Measurements from ENCODE around the gene ROBO1. TPM values are rescaled to one million over a fixed set of nuclear protein-coding genes. Genes with fewer than 3 reads are reported as not detected.

Gene ROBO1
- total RNA-seq, 1 experiment from 2014 or later = 67.6 TPM

DNA sequence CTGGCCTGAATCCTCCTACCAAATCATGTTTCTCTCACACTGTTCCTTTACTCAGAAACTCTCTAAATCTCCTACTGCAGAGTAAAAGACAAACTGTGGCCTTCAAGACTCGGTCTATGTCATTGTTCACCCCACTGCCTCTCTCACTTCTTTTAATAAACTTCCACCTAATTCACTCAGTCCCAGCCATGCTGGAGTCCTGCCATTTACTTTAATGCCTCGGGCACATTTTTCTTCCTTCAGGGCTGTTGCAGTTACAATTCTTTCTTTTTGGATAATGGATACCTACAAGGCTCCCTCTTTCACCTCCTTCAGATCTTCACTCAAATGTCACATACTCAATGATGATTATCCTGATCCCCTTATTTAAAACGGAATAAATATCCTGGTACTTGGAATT is 955.6 kb downstream of the ROBO1 start:
- Histone ChIP-seq H3K4me3 (ENCODE audit: low read depth, low read length, poor library complexity, severe bottlenecking) (no peak overlapping the region), H3K36me3 (ENCODE audit: insufficient read depth, low read length, poor library complexity, severe bottlenecking) (no peaks in the 10 kb centered on the region), H3K27me3 (replicated peaks; ENCODE audit: insufficient read depth, low read depth, low read length, poor library complexity) (no peaks in the 10 kb centered on the region), H3K27ac (ENCODE audit: low read depth, low read length, poor library complexity, severe bottlenecking) (no peak overlapping the region), H3K9me3 (ENCODE audit: low read depth, low read length, poor library complexity, severe bottlenecking) (no peaks in the 10 kb centered on the region), H3K4me1 (ENCODE audit: insufficient read depth, low read length, poor library complexity, severe bottlenecking) (peaks cover 12% of the 10 kb centered on the region)
- intact Hi-C loops (cut with micrococcal nuclease; ENCODE audit: unreplicated experiment) = no loop called here
- ChIA-PET CTCF (no interaction called here), POLR2A (ENCODE audit: low non-redundant PET) (no interaction called here)
- TF ChIP-seq, protein P1, sequence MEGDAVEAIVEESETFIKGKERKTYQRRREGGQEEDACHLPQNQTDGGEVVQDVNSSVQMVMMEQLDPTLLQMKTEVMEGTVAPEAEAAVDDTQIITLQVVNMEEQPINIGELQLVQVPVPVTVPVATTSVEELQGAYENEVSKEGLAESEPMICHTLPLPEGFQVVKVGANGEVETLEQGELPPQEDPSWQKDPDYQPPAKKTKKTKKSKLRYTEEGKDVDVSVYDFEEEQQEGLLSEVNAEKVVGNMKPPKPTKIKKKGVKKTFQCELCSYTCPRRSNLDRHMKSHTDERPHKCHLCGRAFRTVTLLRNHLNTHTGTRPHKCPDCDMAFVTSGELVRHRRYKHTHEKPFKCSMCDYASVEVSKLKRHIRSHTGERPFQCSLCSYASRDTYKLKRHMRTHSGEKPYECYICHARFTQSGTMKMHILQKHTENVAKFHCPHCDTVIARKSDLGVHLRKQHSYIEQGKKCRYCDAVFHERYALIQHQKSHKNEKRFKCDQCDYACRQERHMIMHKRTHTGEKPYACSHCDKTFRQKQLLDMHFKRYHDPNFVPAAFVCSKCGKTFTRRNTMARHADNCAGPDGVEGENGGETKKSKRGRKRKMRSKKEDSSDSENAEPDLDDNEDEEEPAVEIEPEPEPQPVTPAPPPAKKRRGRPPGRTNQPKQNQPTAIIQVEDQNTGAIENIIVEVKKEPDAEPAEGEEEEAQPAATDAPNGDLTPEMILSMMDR (conservative IDR thresholded peaks at IDR 0.05; ENCODE audit: low read depth, low read length) = no peak
- no peak for TF ChIP-seq EZH2 (IDR thresholded peaks at IDR 0.05; ENCODE audit: borderline replicate concordance, low read depth, low read length, poor library complexity, severe bottlenecking)
- BruUV-seq (replicated peaks) = no TSS peak
- DNase-seq (ENCODE audit: low spot score) = no peak

DNA sequence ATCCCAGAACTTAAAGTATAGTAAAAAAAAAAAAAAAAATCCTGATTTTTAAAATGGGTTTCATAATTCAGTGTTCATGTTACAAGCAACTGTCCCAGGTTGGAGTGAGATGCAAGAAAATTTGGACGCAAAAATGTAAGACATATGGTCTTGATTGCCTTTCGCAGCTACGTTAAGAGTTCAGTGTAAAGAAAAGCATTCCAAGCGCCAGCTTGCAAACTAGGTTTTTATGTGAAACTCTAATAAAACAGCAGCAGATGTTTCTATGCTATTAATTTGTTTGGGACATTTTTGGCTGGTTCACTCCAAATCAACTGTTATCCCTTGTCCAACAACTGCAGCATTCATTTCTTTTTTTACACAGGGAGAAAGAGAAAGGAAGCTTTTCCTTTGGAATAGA is 957.8 kb downstream of the ROBO1 start:
- CTCF ChIA-PET = no interaction called here
- peak; percentile 21 for DNase-seq (ENCODE audit: low spot score)
- TF ChIP-seq, protein P1 (conservative IDR thresholded peaks at IDR 0.05; ENCODE audit: low read depth, low read length) = no peak
- no peak for TF ChIP-seq EZH2 (IDR thresholded peaks at IDR 0.05; ENCODE audit: borderline replicate concordance, low read depth, low read length, poor library complexity, severe bottlenecking)
- H3K36me3 ChIP-seq (ENCODE audit: insufficient read depth, low read length, poor library complexity, severe bottlenecking) = no peaks in the 10 kb centered on the region
- H3K27ac ChIP-seq (ENCODE audit: low read depth, low read length, poor library complexity, severe bottlenecking) = no peak overlapping the region
- intact Hi-C loops (cut with micrococcal nuclease; ENCODE audit: unreplicated experiment) = no loop called here
- peaks cover 21% of the 10 kb centered on the region for H3K4me1 ChIP-seq (ENCODE audit: insufficient read depth, low read length, poor library complexity, severe bottlenecking)
- no peaks in the 10 kb centered on the region for H3K27me3 ChIP-seq (replicated peaks; ENCODE audit: insufficient read depth, low read depth, low read length, poor library complexity)
- no peak overlapping the region for H3K4me3 ChIP-seq (ENCODE audit: low read depth, low read length, poor library complexity, severe bottlenecking)
- no TSS peak for BruUV-seq (replicated peaks)
- H3K9me3 ChIP-seq (ENCODE audit: low read depth, low read length, poor library complexity, severe bottlenecking) = no peaks in the 10 kb centered on the region
- POLR2A ChIA-PET (ENCODE audit: low non-redundant PET) = no interaction called here

DNA sequence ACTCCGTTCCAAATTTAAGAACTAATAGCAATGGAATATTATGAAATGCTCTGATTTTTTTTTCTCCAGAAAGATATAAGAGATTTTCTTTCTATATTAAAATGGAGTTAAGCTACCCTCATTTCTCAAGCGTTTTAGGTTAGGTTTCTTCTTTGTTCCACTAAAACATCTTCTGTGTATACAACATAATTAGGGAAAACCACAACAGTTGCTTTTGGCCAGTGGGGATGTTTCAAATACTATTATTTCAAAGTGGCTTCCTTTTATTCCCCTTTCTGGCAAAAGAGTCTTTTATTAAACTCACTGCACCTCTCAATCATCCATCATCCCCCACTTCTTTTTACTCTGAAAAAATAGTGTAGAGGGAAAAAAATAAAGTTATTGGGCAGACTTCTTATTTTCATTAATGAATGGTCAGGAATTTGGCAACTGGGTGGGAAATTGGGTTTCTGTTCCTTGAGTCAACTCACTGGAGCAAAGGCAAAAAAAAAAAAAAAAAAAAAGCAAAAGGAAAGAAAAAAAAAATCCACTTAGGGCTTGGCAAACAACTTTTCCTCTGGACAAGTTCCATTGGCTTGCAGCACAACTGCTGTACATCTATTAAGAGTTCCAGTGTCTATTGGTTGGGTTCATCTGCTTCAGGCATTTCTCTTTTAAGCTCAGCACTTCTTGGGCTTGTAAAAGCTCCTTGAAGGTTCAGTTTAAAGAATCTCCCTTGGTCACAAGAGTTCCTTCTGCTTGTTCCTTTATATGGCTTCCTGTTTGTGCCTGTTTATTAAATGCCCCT is 963.4 kb downstream of the ROBO1 start:
- H3K4me1 ChIP-seq (ENCODE audit: insufficient read depth, low read length, poor library complexity, severe bottlenecking) = peaks cover 40% of the 10 kb centered on the region
- H3K4me3 ChIP-seq (ENCODE audit: low read depth, low read length, poor library complexity, severe bottlenecking) = no peak overlapping the region
- intact Hi-C loops (cut with micrococcal nuclease; ENCODE audit: unreplicated experiment) = no loop called here
- H3K9me3 ChIP-seq (ENCODE audit: low read depth, low read length, poor library complexity, severe bottlenecking) = no peaks in the 10 kb centered on the region
- peak; percentile 75 for DNase-seq (ENCODE audit: low spot score)
- ChIA-PET POLR2A (ENCODE audit: low non-redundant PET) (interaction anchor here (0.6 kb wide), 1 partner anchor 70 kb away, joined by 3 read pairs; no protein-coding TSS in a partner anchor), CTCF (no interaction called here)
- H3K27me3 ChIP-seq (replicated peaks; ENCODE audit: insufficient read depth, low read depth, low read length, poor library complexity) = no peaks in the 10 kb centered on the region
- no TSS peak for BruUV-seq (replicated peaks)
- H3K36me3 ChIP-seq (ENCODE audit: insufficient read depth, low read length, poor library complexity, severe bottlenecking) = no peaks in the 10 kb centered on the region
- H3K27ac ChIP-seq (ENCODE audit: low read depth, low read length, poor library complexity, severe bottlenecking) = peak overlapping the region; percentile 26
- TF ChIP-seq, protein P1 (conservative IDR thresholded peaks at IDR 0.05; ENCODE audit: low read depth, low read length) = no peak
- no peak for TF ChIP-seq EZH2 (IDR thresholded peaks at IDR 0.05; ENCODE audit: borderline replicate concordance, low read depth, low read length, poor library complexity, severe bottlenecking)

Data from A673 (cell line).